DMS79 treated with DMSO at 0.1 percent for 48 hours (cell line): Measurements from ENCODE around the gene MAST4.
"Not testable (repeated sequence)": the region's sequence is repeated elsewhere in the genome, so short reads cannot be mapped to it uniquely, and the experiment has no call there.

Experiments used
- DNase-seq: peaks from one replicate; lab custom pipeline; 2025; lab: John Stamatoyannopoulos, UW

MAST4 gene

DNA sequence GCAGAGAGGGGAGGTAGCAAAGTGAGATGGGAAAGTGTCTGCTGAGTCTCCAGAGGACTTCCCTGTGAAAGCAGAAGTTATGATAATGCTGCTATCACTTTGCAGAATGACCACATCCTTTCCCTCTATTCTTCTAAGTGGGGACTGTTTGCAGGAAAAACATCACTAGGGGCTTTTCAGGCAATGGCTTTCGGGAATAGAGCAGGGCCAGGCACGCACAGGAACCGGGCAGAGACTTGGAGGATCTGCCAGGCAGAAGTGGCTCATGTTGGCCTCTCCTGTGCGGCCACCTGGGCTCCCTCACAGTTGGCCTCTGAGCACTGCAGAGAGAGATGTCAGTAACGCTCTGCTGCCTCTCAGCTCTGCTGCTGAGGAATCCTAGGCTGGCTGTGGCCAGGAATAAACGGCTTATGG is 214.7 kb downstream of the MAST4 start:
- no peak for DNase-seq

DNA sequence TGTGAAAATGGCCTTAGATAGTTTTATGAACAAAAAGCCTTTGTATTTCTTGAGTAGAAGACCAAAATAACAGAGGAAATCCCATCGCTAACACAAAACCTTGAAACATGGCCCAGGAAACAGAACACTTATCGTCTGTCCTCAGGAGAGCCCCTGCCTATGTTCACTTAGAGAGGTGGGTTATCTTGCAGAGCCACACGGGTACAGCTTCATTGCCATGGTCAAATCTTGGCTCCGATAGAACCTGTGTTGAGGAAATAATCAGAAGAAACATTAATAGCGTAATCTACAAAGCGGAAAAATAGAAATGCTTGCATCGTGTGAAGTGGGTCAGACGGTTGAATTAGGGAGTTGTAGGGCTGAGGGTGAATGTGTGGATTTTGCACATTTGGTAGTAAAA is 216.1 kb downstream of the MAST4 start:
- DNase-seq, result no peak

DNA sequence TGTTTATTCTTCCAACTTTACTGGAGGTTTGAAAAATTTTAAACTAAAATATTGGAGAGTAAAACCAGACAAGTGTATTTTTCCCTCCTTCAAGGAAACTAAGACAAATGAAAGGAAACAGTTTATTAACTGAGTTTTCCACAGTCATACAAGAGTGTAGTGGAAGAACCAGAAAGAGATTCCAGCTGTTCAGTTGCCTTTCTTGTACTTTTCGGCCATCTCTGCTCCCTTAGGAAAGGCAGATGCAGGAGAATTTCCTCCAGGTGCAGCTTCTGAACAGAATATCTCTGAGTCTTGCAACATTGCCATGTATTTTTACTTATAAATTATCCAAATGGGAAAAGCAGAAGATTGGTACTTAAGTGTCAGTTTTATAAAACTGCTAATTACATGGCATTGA is 217.1 kb downstream of the MAST4 start:
- DNase-seq, result no peak

DNA sequence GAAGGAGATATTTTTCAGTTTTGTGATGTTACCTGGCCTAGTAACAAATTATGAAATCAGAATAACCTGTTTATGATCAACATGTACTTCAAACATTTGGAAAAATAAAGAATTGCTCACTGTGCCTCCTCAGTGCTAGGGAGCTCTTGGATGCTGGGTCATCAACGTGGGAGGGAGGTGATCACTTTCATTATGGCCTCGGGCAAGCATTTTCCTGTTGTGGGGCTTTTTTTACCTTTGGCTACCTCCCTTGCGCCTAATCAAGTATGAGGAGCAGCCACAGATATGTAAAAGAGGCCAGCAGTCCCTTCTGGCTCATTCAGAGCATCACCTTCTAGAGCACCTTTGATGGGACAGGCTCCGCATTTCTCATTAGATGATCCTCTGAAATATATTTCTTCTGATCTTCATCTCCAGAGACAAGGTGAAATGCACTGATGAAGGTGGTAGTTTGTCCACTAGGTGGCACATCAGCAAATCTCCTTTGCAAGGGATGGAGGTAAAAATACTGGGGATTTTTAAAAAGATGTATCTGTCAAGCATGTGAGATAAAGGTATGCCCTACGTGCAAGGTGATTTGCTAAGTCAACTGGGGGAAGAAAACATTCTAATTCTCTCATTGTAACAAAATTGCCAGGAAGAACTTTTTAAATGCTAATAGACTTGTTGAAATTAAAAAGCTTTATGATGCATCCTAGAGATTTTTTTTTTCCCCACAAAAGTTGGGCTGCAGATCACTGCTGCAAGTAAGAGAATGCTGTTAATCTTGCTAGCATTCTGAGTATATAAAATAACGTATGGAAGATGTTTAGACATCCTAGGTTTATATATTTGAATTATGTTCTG is 218.2 kb downstream of the MAST4 start:
- peak; percentile 20 for DNase-seq

DNA sequence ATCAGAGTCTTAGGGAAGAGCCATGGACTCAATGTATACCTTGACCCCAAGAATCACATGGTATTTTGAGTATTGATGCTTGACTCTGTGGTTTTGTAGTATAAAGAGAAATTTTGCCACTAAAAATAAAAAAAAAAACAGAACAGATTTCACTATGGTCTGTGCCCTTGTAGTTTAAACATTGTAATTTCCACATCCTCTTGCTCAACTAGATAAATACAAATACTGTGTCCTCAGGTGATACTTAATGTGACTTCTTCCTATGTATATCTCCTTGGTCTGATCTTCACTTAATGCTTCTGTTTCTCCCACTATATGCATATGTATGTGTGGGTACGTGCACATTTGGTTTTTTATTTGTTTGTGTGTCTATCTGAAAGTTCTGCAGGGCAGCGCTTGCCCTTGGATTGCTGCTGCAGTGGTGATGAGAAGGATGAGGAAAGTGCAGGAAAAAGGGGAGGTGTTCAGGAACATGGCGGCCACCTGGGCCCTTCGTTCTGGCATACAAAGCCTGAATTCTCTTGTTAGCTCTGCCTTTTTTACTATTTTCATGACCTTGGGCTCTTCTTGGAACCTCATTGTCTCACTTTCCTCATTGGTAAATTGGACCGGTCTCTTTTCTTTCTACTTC is 222.2 kb downstream of the MAST4 start:
- DNase-seq, result no peak

DNA sequence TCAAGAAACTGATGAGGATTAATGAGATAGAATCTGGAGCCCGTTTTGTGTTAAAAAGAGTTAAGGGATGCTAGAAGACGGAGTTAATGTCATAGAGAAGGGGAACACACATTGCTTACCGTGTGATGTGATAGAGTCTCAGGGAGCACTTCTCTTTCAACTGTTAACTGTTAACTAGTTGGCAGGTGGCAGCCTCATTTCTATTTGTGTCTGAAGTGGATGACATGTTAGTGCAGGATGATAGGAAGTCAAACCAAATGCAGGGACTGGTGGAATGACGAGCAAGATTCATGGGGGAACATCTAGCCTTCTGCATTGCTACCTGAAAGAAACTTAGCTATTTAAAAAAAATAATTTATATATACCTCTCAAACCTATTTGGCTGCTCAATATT is 222.7 kb downstream of the MAST4 start:
- DNase-seq, result no peak

DNA sequence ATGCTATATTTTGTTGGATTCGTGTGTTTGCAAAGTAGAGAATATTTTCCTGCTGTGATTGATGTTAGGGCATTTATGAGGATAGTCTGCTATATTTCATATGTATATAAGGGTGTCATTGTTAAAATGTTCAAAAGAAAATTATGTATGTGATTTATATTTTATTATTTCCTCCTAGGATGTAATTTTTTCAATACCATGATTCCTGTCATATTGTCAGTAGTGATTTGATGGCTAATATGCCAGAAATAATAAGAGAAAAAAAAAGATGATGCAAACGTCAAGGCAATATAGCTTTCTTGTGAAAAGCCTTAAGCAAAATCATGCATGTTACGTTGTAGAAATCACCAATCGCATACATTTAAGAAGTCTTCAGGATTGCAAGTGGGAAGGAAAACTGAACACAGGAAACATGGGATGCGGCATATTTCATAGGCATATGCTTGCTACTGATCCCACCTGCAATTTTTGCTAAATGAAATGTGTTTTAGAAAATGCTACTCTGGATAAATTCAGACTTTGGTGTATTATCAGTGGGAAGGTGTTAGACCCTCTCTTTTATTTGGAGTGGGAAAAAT is 224.5 kb downstream of the MAST4 start:
- DNase-seq, result no peak

DNA sequence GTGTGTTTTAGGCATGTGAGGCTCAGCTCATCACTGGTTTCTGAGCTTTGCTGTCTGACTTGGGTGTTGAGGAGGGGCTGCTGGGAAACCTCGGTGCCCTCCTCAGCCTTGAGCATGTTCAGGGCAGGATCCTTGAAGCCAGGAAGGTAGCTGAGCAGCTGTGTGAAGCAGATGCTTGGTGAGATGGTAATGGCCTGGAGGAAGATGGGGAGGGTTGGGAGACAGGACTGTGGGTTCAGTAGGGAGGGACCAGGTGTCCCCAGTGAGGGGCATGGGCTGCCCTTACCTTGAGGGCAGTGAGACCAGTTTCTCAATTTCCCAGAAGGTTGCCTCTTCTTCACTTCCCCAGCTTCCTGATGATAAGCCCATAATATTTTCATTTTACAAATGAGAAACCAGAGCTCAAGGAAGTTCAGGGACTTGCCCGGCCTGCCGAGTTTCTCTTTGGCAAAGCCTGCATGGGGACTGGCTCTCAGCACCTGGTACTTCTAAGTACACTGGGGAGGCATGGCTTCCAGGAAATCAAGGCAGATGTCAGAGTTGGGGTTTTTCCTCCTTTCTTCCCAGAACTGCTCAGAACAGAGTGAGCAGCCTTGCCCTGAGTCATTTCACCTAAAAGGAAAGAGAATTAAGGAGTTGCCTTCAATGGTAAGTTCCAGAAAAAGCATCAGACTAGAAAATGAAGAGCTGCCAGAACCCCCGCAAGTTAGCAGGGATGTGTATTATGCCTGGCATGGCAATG is 225.7 kb downstream of the MAST4 start:
- no peak for DNase-seq

DNA sequence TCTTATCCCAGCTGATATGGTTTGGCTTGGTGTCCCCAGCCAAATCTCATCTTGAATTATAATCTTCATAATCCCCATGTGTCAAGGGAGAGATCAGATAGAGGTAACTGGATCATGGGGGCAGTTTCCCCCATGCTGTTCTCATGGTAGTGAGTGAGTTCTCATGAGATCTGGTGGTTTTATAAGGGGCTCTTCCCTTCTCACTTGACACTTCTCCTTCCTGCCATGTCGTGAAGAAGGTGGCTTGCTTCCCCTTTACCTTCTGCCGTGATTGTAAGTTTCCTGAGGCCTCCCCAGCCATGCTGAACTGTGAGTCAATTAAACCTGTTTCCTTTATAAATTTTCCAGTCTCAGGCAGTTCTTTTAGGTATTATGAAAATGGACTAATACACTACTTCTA is 226.7 kb downstream of the MAST4 start:
- not testable (repeated sequence) for DNase-seq

DNA sequence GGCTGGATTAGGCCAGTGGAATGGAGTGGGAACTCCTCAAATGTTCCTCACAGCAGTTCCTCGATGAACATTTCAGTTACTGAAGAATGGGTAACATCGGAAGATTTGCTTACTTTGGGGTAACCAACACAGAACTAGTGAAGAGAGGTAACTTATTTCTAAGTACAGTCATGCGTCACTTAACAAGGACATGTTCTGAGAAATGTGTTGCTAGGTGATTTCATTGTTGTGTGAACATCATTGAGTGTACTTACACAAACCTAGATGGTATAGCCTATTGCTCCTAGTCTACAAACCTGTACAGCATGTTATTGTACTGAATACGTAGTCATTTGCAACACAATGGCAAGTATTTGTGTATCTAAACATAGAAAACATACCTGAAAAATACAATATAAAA is 228.3 kb downstream of the MAST4 start:
- DNase-seq, result no peak

DNA sequence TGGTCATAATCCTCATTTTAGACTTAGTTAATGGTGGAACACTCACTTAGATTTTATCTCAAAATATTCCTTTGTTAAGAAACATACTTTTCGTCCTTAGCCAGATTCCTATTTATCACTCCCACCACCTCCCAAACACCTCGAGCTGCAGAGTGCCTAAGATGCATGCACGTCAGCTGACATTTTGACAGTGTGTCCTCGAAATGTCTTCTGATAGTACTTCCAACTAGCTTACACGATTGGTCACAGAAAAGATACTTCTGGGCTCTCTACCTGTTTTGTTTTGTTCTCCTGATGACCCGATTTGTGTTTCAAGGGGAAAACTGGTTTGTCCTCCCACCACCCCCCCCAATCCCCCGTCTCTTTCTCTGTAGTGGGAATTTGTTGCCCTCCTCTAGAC is 230.1 kb downstream of the MAST4 start:
- DNase-seq, result no peak

DNA sequence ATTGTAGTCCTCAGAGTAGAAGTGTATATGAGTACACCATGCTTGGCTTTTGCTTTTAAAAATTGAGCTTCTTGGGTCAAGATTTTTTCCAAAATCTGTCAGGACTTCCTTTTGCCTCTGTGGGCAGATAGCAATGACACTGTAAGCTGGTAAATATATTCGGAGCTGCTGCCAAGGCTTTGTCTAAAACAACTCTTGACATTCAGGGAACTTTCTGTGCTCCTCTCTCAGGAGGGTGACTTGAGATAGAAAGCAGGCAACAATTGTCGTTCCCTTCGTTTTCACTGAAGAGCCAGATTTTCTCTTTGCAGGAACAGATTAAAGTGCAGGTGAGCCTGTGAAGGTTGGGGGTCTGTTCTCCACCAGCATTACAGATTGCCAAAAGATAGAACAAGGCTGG is 230.5 kb downstream of the MAST4 start:
- no peak for DNase-seq

DNA sequence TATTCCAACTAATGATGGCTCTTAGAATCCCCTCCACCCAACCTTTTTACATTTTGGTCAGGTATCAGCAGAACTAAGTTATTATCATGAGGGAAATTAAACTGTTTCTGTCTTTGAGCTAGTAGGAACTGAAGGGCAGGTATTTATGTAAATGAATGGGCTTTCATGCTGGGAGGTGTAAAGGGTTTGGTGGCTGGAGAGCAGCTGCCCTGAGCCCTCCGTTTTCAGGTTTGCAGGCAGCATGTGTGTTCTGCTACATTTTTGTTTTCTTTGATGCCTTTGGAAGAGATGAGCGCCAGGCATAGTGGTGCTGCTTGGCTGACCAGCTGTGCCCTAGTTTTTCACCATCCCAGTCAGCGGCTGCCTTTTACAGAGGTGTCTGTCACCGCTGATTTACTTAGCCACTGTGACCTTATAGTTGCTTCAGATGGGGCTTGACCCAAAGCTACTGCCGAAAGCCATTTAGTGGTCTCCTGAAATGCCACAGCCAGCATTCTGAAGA is 231.9 kb downstream of the MAST4 start:
- no peak for DNase-seq

DNA sequence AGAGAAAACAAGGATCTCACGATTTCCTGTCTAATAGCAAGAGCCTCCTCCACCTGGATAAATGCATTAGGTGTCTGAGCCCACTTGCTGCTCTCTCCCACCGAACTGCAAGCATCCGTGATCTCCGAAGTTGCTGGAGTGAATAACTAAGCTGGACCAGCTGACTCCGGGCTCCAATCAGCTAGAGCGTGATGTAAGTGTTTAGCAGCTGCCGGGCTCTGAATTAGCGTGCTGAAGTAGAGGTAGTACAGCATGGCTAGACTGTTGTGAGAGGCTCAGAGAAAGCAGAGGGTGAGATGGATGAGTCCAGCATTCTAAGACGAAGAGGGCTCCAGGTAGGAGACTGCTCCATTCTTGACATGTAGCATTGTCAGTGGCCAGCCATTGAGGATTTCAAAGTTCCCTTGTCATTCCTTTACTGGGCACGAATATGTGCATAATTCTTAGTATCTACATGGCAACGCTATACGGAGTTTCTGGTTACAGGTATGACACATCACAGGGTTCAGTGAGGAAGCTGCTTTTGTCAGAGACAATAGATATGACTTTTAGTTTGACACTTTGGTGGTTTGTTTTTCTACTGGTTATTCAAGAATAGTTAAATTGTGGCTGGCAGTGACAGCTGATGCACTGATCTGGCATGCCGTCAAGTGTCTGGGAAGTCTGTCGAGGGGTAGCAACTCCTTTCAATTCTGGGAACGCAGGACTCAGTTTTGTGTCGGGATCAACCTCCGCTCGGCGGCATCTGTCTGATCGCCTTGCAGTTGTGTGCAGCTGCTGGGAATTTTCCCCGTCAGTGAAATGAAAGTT is 232.6 kb downstream of the MAST4 start:
- DNase-seq, result peak; percentile 17

DNA sequence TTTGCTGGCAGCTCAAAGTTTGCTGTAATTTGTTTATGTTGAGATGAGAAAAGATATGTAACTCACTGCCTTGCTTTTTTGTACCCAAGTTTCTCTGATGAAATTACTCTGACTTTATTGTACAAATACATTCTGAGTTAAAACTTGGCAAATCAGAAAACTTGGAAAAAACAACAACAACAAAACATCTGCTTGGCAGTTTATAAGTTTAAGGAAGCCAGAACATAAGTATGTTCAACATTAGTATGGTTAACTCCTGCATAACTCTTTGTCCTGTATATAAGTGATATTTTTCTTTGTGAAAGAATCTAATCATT is 233.1 kb downstream of the MAST4 start:
- DNase-seq, result no peak

DNA sequence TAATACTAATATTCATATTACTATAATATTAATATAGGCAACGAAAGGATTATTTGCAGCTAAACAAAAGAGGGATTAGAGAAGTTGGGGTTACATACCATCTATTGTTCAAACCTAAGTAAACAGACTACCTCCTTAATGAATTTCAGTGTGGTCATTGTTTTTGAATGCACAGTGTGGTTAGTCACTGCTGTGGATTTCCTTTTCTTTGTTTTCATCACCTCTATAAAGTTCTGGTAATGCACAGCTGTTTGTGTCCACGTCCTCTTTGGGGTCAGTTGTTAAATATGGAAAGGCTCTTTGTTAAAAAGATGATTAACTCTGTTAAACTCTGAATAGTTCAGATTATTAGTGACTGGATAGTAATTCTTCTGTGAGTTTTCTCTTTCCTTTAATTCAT is 233.6 kb downstream of the MAST4 start:
- DNase-seq, result no peak

DNA sequence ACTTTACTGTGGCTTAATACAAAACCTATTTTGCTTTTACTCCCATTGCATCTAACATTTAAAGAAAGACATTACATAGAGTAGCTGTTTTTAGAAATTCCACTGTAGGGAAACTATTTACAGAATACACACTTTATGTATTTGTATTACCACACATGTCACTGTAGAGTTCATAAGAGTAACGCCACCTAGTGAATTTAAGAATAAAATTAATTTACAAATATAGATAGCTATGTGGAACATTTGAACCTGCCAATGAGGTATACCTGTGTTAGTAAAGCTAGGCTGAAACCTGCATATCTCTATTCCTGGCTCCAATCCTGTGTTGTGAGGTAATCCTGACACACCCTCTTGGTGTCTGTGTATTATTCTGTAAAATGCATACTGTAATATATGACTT is 234.4 kb downstream of the MAST4 start:
- no peak for DNase-seq

DNA sequence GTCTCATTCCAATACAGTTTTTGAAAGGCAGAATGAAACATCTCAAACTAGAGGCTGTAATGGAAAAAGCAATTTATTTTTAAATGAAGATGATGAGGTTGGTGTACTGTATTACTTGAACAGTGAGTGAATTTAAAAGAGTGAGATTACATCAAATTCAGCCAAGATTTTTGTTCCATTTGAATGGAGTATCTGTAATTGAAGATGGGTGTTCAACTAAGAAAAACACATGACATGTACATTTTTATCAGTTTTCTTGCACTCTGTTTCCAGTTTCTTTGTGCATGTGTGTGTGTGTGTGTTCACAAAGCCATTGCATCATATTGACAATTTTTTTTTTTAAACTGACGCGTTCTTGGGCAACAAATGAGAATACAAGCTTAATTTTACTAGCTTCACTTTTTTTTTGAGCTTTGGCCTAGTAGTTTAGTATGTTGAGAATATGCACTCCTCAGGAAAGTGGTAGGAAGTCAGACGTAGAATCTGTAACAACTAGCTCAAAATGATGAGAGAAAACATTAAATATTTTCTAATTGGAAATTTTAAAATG is 243.5 kb downstream of the MAST4 start:
- DNase-seq, result no peak

DNA sequence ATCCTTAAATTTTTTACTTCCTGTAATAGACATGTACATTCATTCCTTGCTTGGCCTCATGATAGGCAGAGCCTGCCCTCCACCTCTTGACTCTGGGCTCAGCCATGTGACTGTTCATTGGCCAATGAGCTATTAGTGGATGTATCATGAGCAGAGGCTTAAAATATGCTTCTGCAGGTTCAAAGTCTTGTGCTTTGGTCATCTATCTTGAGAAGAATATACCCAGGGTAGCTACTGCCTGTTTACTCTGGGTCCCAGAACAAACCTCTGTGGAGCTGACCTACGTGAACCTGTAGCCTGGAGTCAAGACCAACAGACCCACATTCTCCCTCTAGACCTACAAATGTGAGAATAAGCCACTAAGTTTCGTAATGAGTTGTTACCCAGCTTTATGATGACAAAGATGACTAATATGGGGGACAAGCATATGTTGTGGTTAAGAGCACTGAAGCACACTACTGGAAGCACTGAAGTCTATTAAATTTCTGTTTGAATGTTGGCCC is 244.4 kb downstream of the MAST4 start:
- DNase-seq, result no peak

DNA sequence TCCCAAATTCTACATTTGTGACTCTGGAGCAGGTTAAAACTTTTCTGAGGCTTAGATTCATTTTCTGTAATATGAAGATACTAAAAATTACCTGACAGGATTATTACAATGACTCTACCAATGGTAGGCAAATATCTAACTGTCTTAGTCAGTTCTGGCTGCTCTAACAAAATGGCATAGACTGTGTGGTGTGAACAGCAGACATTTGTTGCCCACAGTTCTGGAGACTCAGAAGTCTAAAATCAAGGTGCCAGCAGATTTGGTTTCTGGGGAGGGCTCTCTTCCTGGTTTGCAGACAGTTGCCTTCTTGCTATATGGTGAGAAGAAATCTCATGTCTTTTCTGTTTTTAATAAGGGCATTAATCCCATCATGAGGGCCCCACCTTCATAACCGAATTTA is 245.1 kb downstream of the MAST4 start:
- DNase-seq, result no peak

DNA sequence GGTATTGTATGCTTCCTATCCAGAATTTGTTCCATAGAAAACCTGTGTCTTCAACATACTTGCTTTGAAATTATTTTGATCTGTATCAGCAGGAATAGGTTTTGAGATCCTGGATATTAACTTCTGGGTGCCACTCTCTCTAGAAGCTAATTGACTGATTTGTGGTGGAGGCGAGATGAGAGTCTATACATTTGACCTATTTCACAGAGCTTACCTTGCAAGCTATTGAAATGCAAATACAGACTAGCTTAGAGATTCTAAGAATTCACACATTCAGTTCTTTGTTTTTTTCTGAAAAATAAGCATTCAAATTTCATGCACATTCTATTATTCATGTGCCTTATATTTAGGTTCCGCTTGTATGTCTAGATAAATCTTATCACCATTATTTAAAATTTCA is 246.3 kb downstream of the MAST4 start:
- DNase-seq, result no peak
